H1 (cell line): ENCODE measurements around the gene TPD52L1.

ENCODE experiments used
- BCL11A ChIP-seq, 2 experiments: IDR thresholded peaks; one replicate each; pipeline ENCODE4 v1.6.1; 2011; ENCODE audit warnings: low read depth in 2 of 2, low read length in 2 of 2, mild to moderate bottlenecking in 2 of 2
- MAX ChIP-seq: IDR thresholded peaks from 2 replicates; pipeline ENCODE4 v1.6.1; 2012; ENCODE audit warnings: inconsistent platforms
- SP1 ChIP-seq: IDR thresholded peaks from 2 replicates; pipeline ENCODE4 v1.6.1; 2011; ENCODE audit warnings: low read depth, low read length
- TAF1 ChIP-seq: IDR thresholded peaks from 2 replicates; pipeline ENCODE4 v1.6.1; 2011; ENCODE audit warnings: mild to moderate bottlenecking, low read depth, low read length

- TF ChIP-seq TAF1 (no peak), BCL11A (IDR thresholded peaks at IDR 0.05; ENCODE audit: low read depth in 2 of 2, low read length in 2 of 2) (no peak), SP1 (no peak), MAX (no peak)
Measured at GRCh38 chr6:125165776-125166175, 12.2 kb downstream of the TPD52L1 start.
